T-cell (primary cell): ENCODE results near the gene DUSP10. TPM values are rescaled to one million over a fixed set of nuclear protein-coding genes. Genes with fewer than 3 reads are reported as not detected.

Experiments used
- ATAC-seq, 4 experiments: fragments of 200-7000 bp in 3 of 4; fragments of 150-1000 bp in 1 of 4; cut with Tn5 transposase; replicated peaks in 1 of 4; 1 replicate in 3 of 4; 2 replicates in 1 of 4; pipeline ENCODE4 v1.10.0; 2021; ENCODE audit warnings: moderate library complexity in 3 of 4, mild to moderate bottlenecking in 2 of 4, moderate number of reproducible peaks in 1 of 4
- CTCF ChIA-PET, 2 donors: fragments of 300-600 bp; sonication (Branson Sonifier 250); formaldehyde crosslinking; loops; one replicate each; lab custom pipeline; 2022; ENCODE audit warnings: antibody characterized with exemption in 2 of 2; lab: Charles Lee
- POLR2A ChIA-PET, 2 donors: fragments of 300-600 bp; sonication (Branson Sonifier 250); formaldehyde crosslinking; loops; one replicate each; lab custom pipeline; 2022; ENCODE audit warnings: antibody characterized with exemption in 2 of 2; lab: Charles Lee
- DNase-seq, 35 experiments: peaks; one replicate each; pipeline versions ENCODE4 v3.0.0 to v3.0.0-alpha.2; 2013 to 2023
- H3K27ac ChIP-seq: one replicate; pipeline ENCODE4 v1.5.1; 2013; ENCODE audit warnings: low read length
- H3K27me3 ChIP-seq, 2 experiments: replicated peaks in 1 of 2; 1 replicate in 1 of 2; 2 replicates in 1 of 2; pipeline versions ENCODE4 v1.6.1 to v1.7.0; 2013; ENCODE audit warnings: low read length in 1 of 2, mixed read lengths in 1 of 2; ENCODE audit not compliant: control insufficient read depth in 2 of 2, insufficient read depth in 2 of 2; ENCODE audit errors: extremely low read depth in 1 of 2
- H3K36me3 ChIP-seq, 2 donors: 1 replicate in 1 of 2; 2 replicates in 1 of 2; pipeline versions ENCODE4 v1.6.1 to v1.7.0; 2013; ENCODE audit warnings: low read length in 1 of 2; ENCODE audit not compliant: control insufficient read depth in 2 of 2, insufficient read depth in 1 of 2; ENCODE audit errors: extremely low read depth in 1 of 2
- H3K4me1 ChIP-seq, 2 experiments: 1 replicate in 1 of 2; 2 replicates in 1 of 2; pipeline versions ENCODE4 v1.6.1 to v1.7.0; 2013; ENCODE audit warnings: low read length in 2 of 2, mixed read lengths in 1 of 2; ENCODE audit not compliant: insufficient read depth in 2 of 2, control insufficient read depth in 1 of 2; ENCODE audit errors: extremely low read depth in 1 of 2
- H3K4me3 ChIP-seq, 2 donors: 1 replicate in 1 of 2; 2 replicates in 1 of 2; pipeline versions ENCODE4 v1.5.1 to v1.7.0; 2013; ENCODE audit warnings: mild to moderate bottlenecking in 2 of 2, low read length in 1 of 2, moderate library complexity in 1 of 2; ENCODE audit not compliant: control insufficient read depth in 1 of 2; ENCODE audit errors: extremely low read depth in 1 of 2
- H3K9me3 ChIP-seq: 2 replicates; pipeline ENCODE4 v1.7.0; 2013
- H3K27ac Mint-ChIP-seq, 2 donors: one replicate each; pipeline ENCODE4 v1.8.0; 2020 to 2021; ENCODE audit warnings: mild to moderate bottlenecking in 2 of 2, mixed read lengths in 2 of 2
- H3K27me3 Mint-ChIP-seq, 2 donors: one replicate each; pipeline ENCODE4 v1.8.0; 2021 to 2022; ENCODE audit warnings: mixed read lengths in 2 of 2
- H3K36me3 Mint-ChIP-seq: one replicate; pipeline ENCODE4 v1.8.0; 2021; ENCODE audit warnings: mixed read lengths
- H3K4me1 Mint-ChIP-seq, 3 donors: one replicate each; pipeline ENCODE4 v1.8.0; 2020 to 2022; ENCODE audit warnings: mixed read lengths in 3 of 3, mild to moderate bottlenecking in 1 of 3
- H3K4me3 Mint-ChIP-seq, 3 donors: one replicate each; pipeline ENCODE4 v1.8.0; 2020 to 2022; ENCODE audit warnings: mild to moderate bottlenecking in 3 of 3, mixed read lengths in 3 of 3, moderate library complexity in 3 of 3
- H3K9me3 Mint-ChIP-seq, 3 donors: one replicate each; pipeline ENCODE4 v1.8.0; 2020 to 2022; ENCODE audit warnings: mixed read lengths in 3 of 3
- WGBS: methylation state at CpG from one replicate; pipeline ENCODE4 v1.1.5; 2013; ENCODE audit warnings: missing lambda C conversion rate; ENCODE audit not compliant: insufficient coverage; 5-methylcytosine and 5-hydroxymethylcytosine counted together
- total RNA-seq, 35 experiments: library from RNA in 6 of 35; stranded (reverse) in 6 of 35; fragments of 120-200 nt in 1 of 35; gene quantifications; one replicate each; pipeline versions ENCODE4 v1.2.1 to v1.2.4 and lab custom pipeline; 2013 to 2026

The DUSP10 gene
- total RNA-seq, 5 donors from 2014 or later (not counting 1 experiment from before 2014, with no cell fraction given): 5.2 to 64.2 (median 6.0) TPM

DNA sequence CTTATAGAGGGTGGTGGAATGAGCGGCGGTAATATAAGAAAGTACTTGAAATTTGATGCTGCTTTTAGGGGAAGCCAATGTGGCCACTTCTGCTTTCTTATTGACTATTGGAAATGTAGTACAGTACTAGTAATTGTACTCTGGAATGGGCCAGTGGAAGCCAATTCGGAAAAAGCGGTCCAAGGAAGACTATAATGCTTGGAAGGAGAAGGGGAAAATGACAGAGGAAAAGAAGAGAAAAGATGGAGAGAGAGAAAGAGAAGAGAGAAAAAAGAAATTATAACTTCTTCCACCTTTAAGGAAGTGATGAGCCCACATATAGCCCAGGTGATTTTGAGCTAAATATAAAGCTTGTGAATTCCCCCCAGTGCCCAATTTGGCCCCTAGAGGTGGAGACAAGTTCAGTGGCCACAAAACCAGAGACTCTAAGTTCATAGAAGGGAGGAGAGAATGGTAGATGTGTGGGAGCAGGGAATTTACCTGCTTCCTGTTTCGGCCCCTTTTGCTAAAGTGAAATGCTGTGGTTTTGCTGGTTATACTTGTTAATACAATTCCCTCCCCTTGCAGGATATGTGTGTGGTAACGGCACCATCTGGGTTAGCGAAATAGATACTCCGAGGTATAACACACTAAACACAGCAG, 35.7 kb upstream of the DUSP10 start:
- WGBS: 64% methylated on average over 4 of the region's 8 CpGs
- peak overlapping the region; percentile 81 to 90 for H3K27ac Mint-ChIP-seq
- H3K27ac ChIP-seq: peak overlapping the region; percentile 77

GRCh38 chr1:221776495-221777301, 34.8 kb upstream of the DUSP10 start:
- H3K36me3 Mint-ChIP-seq: no peaks in the 10 kb centered on the region
- no peak overlapping the region for H3K4me3 Mint-ChIP-seq
- peak overlapping the region; percentile 41 to 62 for H3K27ac Mint-ChIP-seq
- 40% methylated on average over 1 of the region's 5 CpGs for WGBS
- ATAC-seq: no peak
- Histone ChIP-seq H3K4me1 (peaks cover 36 to 47% of the 10 kb centered on the region in 2 experiments), H3K4me3 (no peak overlapping the region), H3K9me3 (no peaks in the 10 kb centered on the region), H3K27ac (peak overlapping the region; percentile 77), H3K36me3 (no peaks in the 10 kb centered on the region), H3K27me3 (no peaks in the 10 kb centered on the region)
- H3K27me3 Mint-ChIP-seq: no peaks in the 10 kb centered on the region
- no peaks in the 10 kb centered on the region for H3K9me3 Mint-ChIP-seq
- DNase-seq: no peak
- peaks cover 48 to 61% (median 52%) of the 10 kb centered on the region in 3 donors for H3K4me1 Mint-ChIP-seq
- ChIA-PET CTCF (interaction anchor here in 1 of 2 donors (1.0 to 1.9 kb wide), 3 partner anchors 33 to 53 kb away, joined by 4 to 11 read pairs (median 8); partner anchors contain the start of gene DUSP10), POLR2A (interaction anchor here in 1 of 2 donors (0.6 to 2.7 kb wide), 3 partner anchors 18 to 53 kb away, joined by 3 to 11 read pairs (median 9); partner anchors contain the start of gene DUSP10)

More for the DNA sequence above, 35.7 kb upstream of the DUSP10 start:
- POLR2A ChIA-PET: interaction anchor here in 1 of 2 donors (0.6 to 2.7 kb wide), 3 partner anchors 17 to 52 kb away, joined by 3 to 11 read pairs (median 9); partner anchors contain the start of gene DUSP10
- peak overlapping the region in 1 of 2 donors; percentile 18 for H3K4me3 ChIP-seq
- H3K9me3 Mint-ChIP-seq: no peaks in the 10 kb centered on the region
- H3K4me3 Mint-ChIP-seq: peak overlapping the region in 2 of 3 donors; percentile 37 to 60
- H3K27me3 Mint-ChIP-seq: no peaks in the 10 kb centered on the region
- no peaks in the 10 kb centered on the region for H3K9me3 ChIP-seq
- H3K27me3 ChIP-seq: no peaks in the 10 kb centered on the region
- no peaks in the 10 kb centered on the region for H3K36me3 Mint-ChIP-seq
- CTCF ChIA-PET: interaction anchor here in 1 of 2 donors (1.0 to 1.9 kb wide), 4 partner anchors 34 to 234 kb away, joined by 4 to 11 read pairs (median 7); partner anchors contain the start of gene DUSP10
- ATAC-seq (peak; percentile 60 to 82 (median 68)), DNase-seq (peak in 32 of 35 experiments; percentile 8 to 85 (median 38))
- no peaks in the 10 kb centered on the region for H3K36me3 ChIP-seq
- H3K4me1 ChIP-seq: peaks cover 41 to 49% of the 10 kb centered on the region in 2 experiments
- H3K4me1 Mint-ChIP-seq: peaks cover 50 to 68% (median 56%) of the 10 kb centered on the region in 3 donors

GRCh38 chr1:221775206-221775605, 33.3 kb upstream of the DUSP10 start:
- CTCF ChIA-PET: no interaction called here
- H3K36me3 Mint-ChIP-seq: no peaks in the 10 kb centered on the region
- H3K27ac Mint-ChIP-seq: no peak overlapping the region
- no peak overlapping the region for H3K4me3 Mint-ChIP-seq
- H3K27ac ChIP-seq: no peak overlapping the region
- H3K27me3 Mint-ChIP-seq: no peaks in the 10 kb centered on the region
- no peak overlapping the region for H3K4me3 ChIP-seq
- peaks cover 36 to 37% of the 10 kb centered on the region in 2 experiments for H3K4me1 ChIP-seq
- 60% methylated on average over 1 of the region's 4 CpGs for WGBS
- ATAC-seq: no peak
- H3K27me3 ChIP-seq: no peaks in the 10 kb centered on the region
- H3K36me3 ChIP-seq: no peaks in the 10 kb centered on the region
- H3K4me1 Mint-ChIP-seq: peaks cover 42 to 49% (median 46%) of the 10 kb centered on the region in 3 donors
- DNase-seq: no peak
- no peaks in the 10 kb centered on the region for H3K9me3 ChIP-seq
- no peaks in the 10 kb centered on the region for H3K9me3 Mint-ChIP-seq
- POLR2A ChIA-PET: interaction anchor here in 1 of 2 donors (0.6 kb wide), 1 partner anchor 15 kb away, joined by 3 read pairs; no protein-coding TSS in a partner anchor

GRCh38 chr1:221774054-221774842, 32.4 kb upstream of the DUSP10 start:
- Histone ChIP-seq H3K9me3 (no peaks in the 10 kb centered on the region), H3K36me3 (no peaks in the 10 kb centered on the region), H3K27ac (no peak overlapping the region), H3K4me1 (peaks cover 28 to 29% of the 10 kb centered on the region in 2 experiments), H3K4me3 (no peak overlapping the region), H3K27me3 (no peaks in the 10 kb centered on the region)
- no peaks in the 10 kb centered on the region for H3K27me3 Mint-ChIP-seq
- H3K4me1 Mint-ChIP-seq: peaks cover 36 to 43% (median 37%) of the 10 kb centered on the region in 3 donors
- WGBS: 100% methylated on average over 4 of the region's 8 CpGs
- ChIA-PET POLR2A (interaction anchor here in 1 of 2 donors (0.6 to 0.8 kb wide), 2 partner anchors 16 to 32 kb away, joined by 3 to 4 read pairs; partner anchors contain the start of gene DUSP10), CTCF (no interaction called here)
- H3K36me3 Mint-ChIP-seq: no peaks in the 10 kb centered on the region
- no peak overlapping the region for H3K27ac Mint-ChIP-seq
- H3K4me3 Mint-ChIP-seq: no peak overlapping the region
- no peaks in the 10 kb centered on the region for H3K9me3 Mint-ChIP-seq
- DNase-seq: no peak
- no peak for ATAC-seq

DNA sequence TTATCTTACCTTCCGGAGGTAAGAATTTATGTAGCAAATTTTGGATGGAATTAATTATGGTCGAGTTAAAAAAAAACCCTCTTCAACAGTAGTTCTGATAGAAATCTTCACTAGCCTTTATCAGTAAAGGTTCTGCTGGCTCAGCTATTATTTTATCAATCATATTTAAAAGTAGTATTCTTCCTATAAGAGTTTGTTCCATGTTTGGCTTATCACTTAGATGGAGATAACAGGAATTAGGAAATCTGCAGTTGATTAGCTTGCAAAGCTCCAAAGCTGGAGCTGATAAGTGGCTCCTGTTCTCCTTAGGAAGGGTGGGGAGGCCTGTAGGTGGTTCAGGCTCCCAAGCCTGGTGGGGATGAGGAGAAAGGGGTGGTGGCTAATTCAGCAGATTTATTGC, 31.5 kb upstream of the DUSP10 start:
- CTCF ChIA-PET: no interaction called here

More for the DNA sequence above, 31.5 kb upstream of the DUSP10 start:
- POLR2A ChIA-PET: interaction anchor here in 1 of 2 donors (0.5 to 0.8 kb wide), 2 partner anchors 27 to 32 kb away, joined by 4 read pairs; partner anchors contain the start of gene DUSP10
- no peak for DNase-seq
- Mint-ChIP-seq H3K27me3 (no peaks in the 10 kb centered on the region), H3K9me3 (no peaks in the 10 kb centered on the region), H3K36me3 (no peaks in the 10 kb centered on the region), H3K4me1 (peaks cover 31 to 40% (median 32%) of the 10 kb centered on the region in 3 donors), H3K4me3 (no peak overlapping the region), H3K27ac (no peak overlapping the region)
- Histone ChIP-seq H3K4me1 (peaks cover 19 to 24% of the 10 kb centered on the region in 2 experiments), H3K27me3 (no peaks in the 10 kb centered on the region), H3K27ac (no peak overlapping the region), H3K4me3 (no peak overlapping the region), H3K36me3 (no peaks in the 10 kb centered on the region), H3K9me3 (no peaks in the 10 kb centered on the region)
- WGBS: no CpG with 5 or more reads among the region's 2 CpGs
- ATAC-seq: no peak
